NCI-H2029 treated with DMSO at 0.1 percent for 48 hours (cell line): ENCODE results near the gene CACNA1B.
"Not testable (repeated sequence)": the region's sequence is repeated elsewhere in the genome, so short reads cannot be mapped to it uniquely, and the experiment has no call there.

ENCODE experiments used
- DNase-seq: peaks from one replicate; lab custom pipeline; 2025; lab: John Stamatoyannopoulos, UW

The CACNA1B gene

DNA sequence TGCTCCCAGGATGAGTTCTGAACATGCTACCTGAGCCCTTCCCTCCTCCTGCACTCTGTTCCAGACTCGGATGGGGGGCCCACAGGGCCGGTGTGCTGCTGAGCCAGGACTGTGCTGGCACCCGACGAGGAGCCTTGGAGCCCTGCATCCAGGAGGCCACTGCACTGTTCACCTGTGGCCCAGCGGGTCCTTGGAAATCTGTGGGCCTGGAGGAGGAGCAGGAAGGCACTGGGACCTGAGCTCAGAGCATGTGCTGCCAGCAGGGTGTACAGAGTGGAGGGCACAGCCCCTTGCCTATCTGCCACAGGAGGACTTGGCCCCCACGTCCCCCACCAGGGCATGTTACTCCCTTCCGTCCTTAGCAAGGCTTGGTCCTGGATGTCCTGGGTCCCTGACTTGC, 265.9 kb downstream of the CACNA1B start:
- DNase-seq: not testable (repeated sequence)

DNA sequence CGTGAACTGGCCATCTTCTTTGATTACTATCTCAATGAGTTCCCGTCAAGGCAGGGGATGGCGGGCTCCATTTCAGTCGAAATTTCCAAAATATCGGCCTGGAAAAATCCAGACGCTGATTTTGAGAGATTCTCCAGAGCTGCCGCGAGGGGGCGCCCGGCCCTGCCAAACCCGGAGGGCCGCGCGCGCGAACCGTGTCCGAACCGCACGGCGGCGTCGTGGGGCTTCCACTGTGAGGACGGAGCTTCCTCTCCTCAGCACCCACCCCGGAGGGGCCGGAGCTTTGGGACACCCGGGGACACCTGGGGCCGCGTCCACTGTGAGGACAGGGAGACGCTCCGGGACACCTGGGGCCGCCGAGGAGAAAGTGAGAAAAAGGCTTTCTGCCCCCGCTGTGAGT, 270.0 kb downstream of the CACNA1B start:
- not testable (repeated sequence) for DNase-seq

DNA sequence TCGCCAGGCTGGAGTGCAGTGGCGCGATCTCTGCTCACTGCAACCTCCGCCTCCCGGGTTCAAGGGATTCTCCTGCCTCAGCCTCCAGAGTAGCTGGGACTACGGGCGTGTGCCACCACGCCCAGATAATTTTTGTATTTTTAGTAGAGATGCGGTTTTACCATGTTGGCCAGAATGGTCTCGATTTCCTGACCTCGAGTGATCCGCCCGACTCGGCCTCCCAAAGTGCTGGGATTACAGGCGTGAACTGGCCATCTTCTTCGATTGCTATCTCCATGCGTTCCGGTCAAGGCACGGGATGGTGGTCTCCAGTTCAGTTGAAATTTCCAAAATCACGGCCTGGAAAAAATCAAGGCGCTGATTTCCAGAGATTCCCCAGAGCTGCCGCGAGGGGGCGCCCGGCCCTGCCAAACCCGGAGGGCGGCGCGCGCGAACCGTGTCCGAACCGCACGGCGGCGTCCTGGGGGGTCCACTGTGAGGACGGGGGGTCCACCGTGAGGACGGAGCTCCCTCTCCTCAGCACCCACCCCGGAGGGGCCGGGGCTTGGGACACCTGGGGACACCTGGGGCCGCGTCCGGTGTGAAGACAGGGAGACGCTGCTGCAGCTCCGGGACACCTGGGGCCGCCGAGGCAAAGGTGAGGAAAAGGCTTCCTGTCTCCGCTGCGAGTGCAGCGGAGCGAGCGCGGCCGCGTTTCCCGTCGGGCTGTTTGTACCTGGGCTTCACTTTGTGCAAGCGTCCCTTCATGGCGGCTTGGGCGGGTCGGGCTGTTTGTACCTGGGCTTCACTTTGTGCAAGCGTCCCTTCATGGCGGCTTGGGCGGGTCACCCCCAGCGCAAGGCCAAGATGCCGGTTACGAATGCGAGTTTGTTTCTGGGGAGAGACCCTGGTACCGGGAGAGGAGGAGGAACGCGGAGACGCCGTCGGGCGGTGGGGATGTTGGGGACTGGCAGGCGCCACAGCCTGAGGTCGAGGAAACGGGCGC, 272.4 kb downstream of the CACNA1B start:
- peak; percentile 0 for DNase-seq

DNA sequence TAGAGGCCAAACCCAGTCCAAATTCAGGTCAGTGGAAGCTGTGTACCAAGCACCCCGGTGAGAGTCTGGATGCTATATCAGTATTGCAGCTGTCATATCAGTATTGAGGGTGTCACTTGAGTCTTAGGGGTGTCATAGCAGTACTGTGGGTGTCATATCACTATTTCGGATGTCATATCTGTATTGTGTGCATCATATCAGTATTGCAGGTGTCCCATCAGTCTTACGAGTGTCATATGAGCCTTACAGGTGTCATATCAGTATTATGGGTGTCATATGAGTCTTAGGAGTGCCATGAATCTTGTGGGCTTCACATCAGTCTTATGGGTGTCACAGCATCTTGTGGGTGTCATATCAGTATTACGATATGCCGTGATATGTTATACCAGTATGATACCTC, 278.2 kb downstream of the CACNA1B start:
- DNase-seq: not testable (repeated sequence)

DNA sequence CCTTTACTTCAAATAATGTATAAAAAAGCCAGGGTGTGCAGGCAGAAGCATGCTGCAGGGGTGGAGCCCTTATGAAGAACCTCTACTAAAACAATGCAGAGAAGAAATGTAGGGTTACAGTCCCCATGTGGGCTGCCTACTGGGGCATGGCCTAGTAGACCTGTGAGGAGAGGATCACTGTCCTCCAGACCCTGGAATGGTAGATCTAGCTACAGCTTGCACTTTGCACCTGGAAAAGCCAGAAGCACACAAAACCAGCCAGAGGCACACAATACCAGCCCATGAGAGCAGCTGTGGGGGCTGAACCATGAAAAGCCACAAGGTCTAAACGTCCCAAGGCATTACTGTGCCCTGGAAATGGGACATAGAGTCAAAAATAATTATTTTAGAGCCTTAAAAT, 289.2 kb downstream of the CACNA1B start:
- DNase-seq: not testable (repeated sequence)
